ENCODE results near the gene POLE. TPM values are rescaled to one million over a fixed set of nuclear protein-coding genes. Genes with fewer than 3 reads are reported as not detected.

POLE gene
- total RNA-seq, 3 donors from 2014 or later = 45.0 to 72.2 (median 55.1) TPM

GRCh38 chr12:132578826-132579225 is 108.3 kb downstream of the POLE start:
- DNase-seq (no peak), ATAC-seq (no peak)
- Histone ChIP-seq H3K36me3 (ENCODE audit: low read depth) (no peaks in the 10 kb centered on the region), H3K4me3 (no peak overlapping the region), H3K4me1 (ENCODE audit: low read depth) (no peaks in the 10 kb centered on the region), H3K9me3 (no peaks in the 10 kb centered on the region)
- no peak for TF ChIP-seq CTCF (IDR thresholded peaks at IDR 0.05)
- intact Hi-C loops (cut with DNase I, micrococcal nuclease) = no loop called here

GRCh38 chr12:132578118-132578517 is 109.0 kb downstream of the POLE start:
- no peak for TF ChIP-seq CTCF (IDR thresholded peaks at IDR 0.05)
- H3K4me1 ChIP-seq (ENCODE audit: low read depth) = no peaks in the 10 kb centered on the region
- H3K4me3 ChIP-seq = no peak overlapping the region
- intact Hi-C loops (cut with DNase I, micrococcal nuclease) = no loop called here
- no peaks in the 10 kb centered on the region for H3K36me3 ChIP-seq (ENCODE audit: low read depth)
- DNase-seq = no peak
- no peak for ATAC-seq
- no peaks in the 10 kb centered on the region for H3K9me3 ChIP-seq

- ATAC-seq (no peak), DNase-seq (no peak)
- no peak overlapping the region for H3K4me3 ChIP-seq
- intact Hi-C loops (cut with DNase I, micrococcal nuclease) = no loop called here
- TF ChIP-seq CTCF (IDR thresholded peaks at IDR 0.05) = no peak
- H3K9me3 ChIP-seq = no peaks in the 10 kb centered on the region
- H3K4me1 ChIP-seq (ENCODE audit: low read depth) = no peaks in the 10 kb centered on the region
- H3K36me3 ChIP-seq (ENCODE audit: low read depth) = no peaks in the 10 kb centered on the region
Observed at GRCh38 chr12:132577191-132577920, 109.8 kb downstream of the POLE start.

GRCh38 chr12:132576701-132577100 is 110.4 kb downstream of the POLE start:
- no peak for DNase-seq
- ATAC-seq = no peak

GRCh38 chr12:132575661-132576060 is 111.5 kb downstream of the POLE start:
- intact Hi-C loops (cut with DNase I, micrococcal nuclease) = no loop called here
- ATAC-seq = no peak

More at GRCh38 chr12:132576701-132577100, 110.4 kb downstream of the POLE start:
- intact Hi-C loops (cut with DNase I, micrococcal nuclease) = no loop called here
- Histone ChIP-seq H3K4me1 (ENCODE audit: low read depth) (no peaks in the 10 kb centered on the region), H3K36me3 (ENCODE audit: low read depth) (no peaks in the 10 kb centered on the region), H3K9me3 (no peaks in the 10 kb centered on the region), H3K4me3 (no peak overlapping the region)
- TF ChIP-seq CTCF (IDR thresholded peaks at IDR 0.05) = no peak

More at GRCh38 chr12:132575661-132576060, 111.5 kb downstream of the POLE start:
- Histone ChIP-seq H3K36me3 (ENCODE audit: low read depth) (no peaks in the 10 kb centered on the region), H3K9me3 (no peaks in the 10 kb centered on the region), H3K4me1 (ENCODE audit: low read depth) (no peaks in the 10 kb centered on the region), H3K4me3 (no peak overlapping the region)
- TF ChIP-seq CTCF (IDR thresholded peaks at IDR 0.05) = no peak
- DNase-seq = no peak
